ENCODE data around the gene KIAA2012.

The KIAA2012 gene

GRCh38 chr2:202084265-202084664, 11.2 kb downstream of the KIAA2012 start:
- H3K27me3 ChIP-seq, result no peaks in the 10 kb centered on the region
- no peaks in the 10 kb centered on the region for H3K9me3 ChIP-seq
- H3K4me3 ChIP-seq (ENCODE audit: low read depth, low read length), result no peak overlapping the region
- TF ChIP-seq CTCF (IDR thresholded peaks at IDR 0.05; ENCODE audit: low read depth, low read length), result no peak
- H3K36me3 ChIP-seq, result no peaks in the 10 kb centered on the region
- no peak for DNase-seq
- no peaks in the 10 kb centered on the region; the same call in 1 of the 2 replicates for H3K4me1 ChIP-seq

- no peak for DNase-seq
- H3K36me3 ChIP-seq, result no peaks in the 10 kb centered on the region
- H3K9me3 ChIP-seq, result no peaks in the 10 kb centered on the region
- TF ChIP-seq CTCF (IDR thresholded peaks at IDR 0.05; ENCODE audit: low read depth, low read length), result no peak
- no peaks in the 10 kb centered on the region for H3K27me3 ChIP-seq
- no peak overlapping the region for H3K4me3 ChIP-seq (ENCODE audit: low read depth, low read length)
- peaks cover 5% of the 10 kb centered on the region; the same call in 1 of the 2 replicates for H3K4me1 ChIP-seq
Measured at GRCh38 chr2:202088777-202089176, 15.7 kb downstream of the KIAA2012 start.

GRCh38 chr2:202090530-202090929, 17.5 kb downstream of the KIAA2012 start:
- no peaks in the 10 kb centered on the region for H3K9me3 ChIP-seq
- 0 out of 2 replicates have a peak, but pooled peaks have one; percentile 13 for TF ChIP-seq CTCF (IDR thresholded peaks at IDR 0.05; ENCODE audit: low read depth, low read length)
- no peak overlapping the region for H3K4me3 ChIP-seq (ENCODE audit: low read depth, low read length)
- H3K4me1 ChIP-seq, result peaks cover 5% of the 10 kb centered on the region; the same call in 1 of the 2 replicates
- no peaks in the 10 kb centered on the region for H3K27me3 ChIP-seq
- no peaks in the 10 kb centered on the region for H3K36me3 ChIP-seq
- DNase-seq, result peak; percentile 92

DNA sequence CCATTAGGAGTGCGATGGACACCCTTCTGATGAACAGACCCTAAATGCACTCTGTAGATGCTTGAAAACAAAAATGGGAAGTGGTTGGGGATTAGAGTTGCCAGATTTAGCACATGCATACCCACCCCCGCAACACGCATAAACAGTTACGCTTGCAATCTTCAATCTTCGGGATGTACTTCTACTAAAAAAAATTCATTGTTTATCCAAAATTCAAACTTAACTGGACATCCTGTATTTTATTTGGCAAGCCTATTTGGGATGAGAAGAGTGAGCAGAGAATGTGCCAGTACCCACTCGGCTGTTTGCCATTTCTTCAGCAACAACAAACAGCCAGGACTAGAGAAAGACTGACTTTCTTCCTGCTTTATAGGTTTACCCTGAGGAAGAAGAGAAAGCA, 18.4 kb downstream of the KIAA2012 start:
- H3K27me3 ChIP-seq, result no peaks in the 10 kb centered on the region
- H3K9me3 ChIP-seq, result no peaks in the 10 kb centered on the region
- DNase-seq, result no peak
- no peaks in the 10 kb centered on the region for H3K36me3 ChIP-seq
- H3K4me3 ChIP-seq (ENCODE audit: low read depth, low read length), result no peak overlapping the region
- H3K4me1 ChIP-seq, result peaks cover 5% of the 10 kb centered on the region; the same call in 1 of the 2 replicates
- TF ChIP-seq CTCF (IDR thresholded peaks at IDR 0.05; ENCODE audit: low read depth, low read length), result no peak

DNA sequence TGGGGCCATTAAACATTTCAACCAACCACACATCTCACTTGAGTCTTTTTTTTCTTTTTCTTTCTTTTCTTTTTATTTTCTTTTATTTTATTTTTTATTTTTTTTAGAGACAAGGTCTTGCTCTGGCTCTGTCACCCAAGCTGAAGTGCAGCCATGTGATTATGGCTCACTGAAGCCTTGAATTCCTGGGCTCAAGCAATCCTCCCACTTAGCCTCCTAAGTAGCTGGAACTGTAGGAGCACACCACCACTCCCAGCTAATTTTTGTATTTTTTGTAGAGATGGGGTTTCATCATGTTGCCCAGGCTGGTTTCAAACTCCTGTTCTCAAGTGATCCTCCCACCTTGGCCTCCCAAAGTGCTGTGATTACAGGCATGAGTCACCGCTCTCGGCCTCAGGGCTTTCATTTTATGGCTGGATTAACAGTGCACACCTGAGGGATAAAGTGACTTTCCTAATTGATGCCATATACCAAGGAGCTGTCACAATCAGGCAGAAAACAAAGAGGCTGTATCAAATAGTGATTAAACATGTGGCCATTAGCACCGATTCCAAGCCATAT, 21.5 kb downstream of the KIAA2012 start:
- no peak for TF ChIP-seq CTCF (IDR thresholded peaks at IDR 0.05; ENCODE audit: low read depth, low read length)
- no peaks in the 10 kb centered on the region for H3K36me3 ChIP-seq
- DNase-seq, result no peak
- no peaks in the 10 kb centered on the region for H3K9me3 ChIP-seq
- no peaks in the 10 kb centered on the region for H3K27me3 ChIP-seq
- no peak overlapping the region for H3K4me3 ChIP-seq (ENCODE audit: low read depth, low read length)
- H3K4me1 ChIP-seq, result peaks cover 5% of the 10 kb centered on the region; the same call in 1 of the 2 replicates

- Histone ChIP-seq H3K4me3 (ENCODE audit: low read depth, low read length) (no peak overlapping the region), H3K4me1 (peaks cover 3% of the 10 kb centered on the region; the same call in 1 of the 2 replicates), H3K27me3 (no peaks in the 10 kb centered on the region), H3K9me3 (no peaks in the 10 kb centered on the region), H3K36me3 (no peaks in the 10 kb centered on the region)
- no peak for TF ChIP-seq CTCF (IDR thresholded peaks at IDR 0.05; ENCODE audit: low read depth, low read length)
- DNase-seq, result no peak
Measured at GRCh38 chr2:202095235-202095634, 22.2 kb downstream of the KIAA2012 start.
